Neural cell (in vitro differentiated cells): ENCODE data around the gene CHCHD1. TPM values are rescaled to one million over a fixed set of nuclear protein-coding genes. Genes with fewer than 3 reads are reported as not detected.

Source experiments
- H2AFZ ChIP-seq: fragments of 200-600, 300-800 bp; sonication (generic), shearing (Covaris generic); 2 replicates; pipeline ENCODE4 v1.6.0; 2014; ENCODE audit warnings: low read depth, mild to moderate bottlenecking, antibody characterized with exemption, low read length, moderate library complexity
- H3F3A ChIP-seq: fragments of 200-600 bp; shearing (Covaris generic); 2 replicates; pipeline ENCODE4 v1.6.1; 2016; ENCODE audit warnings: mild to moderate bottlenecking, moderate library complexity, mixed read lengths, antibody characterized with exemption, low read length; ENCODE audit not compliant: insufficient read depth, poor library complexity, severe bottlenecking
- H3K27ac ChIP-seq: fragments of 200-600, 300-800 bp; sonication (generic), shearing (Covaris generic); 2 replicates; pipeline ENCODE4 v1.5.1; 2014; ENCODE audit warnings: mild to moderate bottlenecking, low read length, moderate library complexity
- H3K27me3 ChIP-seq: fragments of 300-800, 200-600 bp; sonication (generic), shearing (Covaris generic); 2 replicates; pipeline ENCODE4 v1.6.0; 2014; ENCODE audit warnings: mild to moderate bottlenecking, low read depth, low read length, moderate library complexity; ENCODE audit not compliant: insufficient read depth
- H3K36me3 ChIP-seq: fragments of 300-800, 200-600 bp; sonication (generic), shearing (Covaris generic); 2 replicates; pipeline ENCODE4 v1.5.1; 2014; ENCODE audit warnings: mild to moderate bottlenecking, antibody characterized with exemption, low read length, moderate library complexity; ENCODE audit not compliant: insufficient read depth
- H3K4me2 ChIP-seq: fragments of 300-800, 200-600 bp; sonication (generic), shearing (Covaris generic); 2 replicates; pipeline ENCODE4 v1.6.0; 2014; ENCODE audit warnings: mild to moderate bottlenecking, low read length
- H3K4me3 ChIP-seq: fragments of 300-800, 200-600 bp; sonication (generic), shearing (Covaris generic); 2 replicates; pipeline ENCODE4 v1.5.1; 2014; ENCODE audit warnings: mild to moderate bottlenecking, low read length, moderate library complexity
- H3K79me2 ChIP-seq: fragments of 200-600 bp; shearing (Covaris generic); replicated peaks from 2 replicates; pipeline ENCODE4 v1.6.0; 2014; ENCODE audit warnings: mild to moderate bottlenecking, low read length, moderate library complexity; ENCODE audit not compliant: insufficient read depth
- H3K9ac ChIP-seq: fragments of 300-800, 200-600 bp; sonication (generic), shearing (Covaris generic); 2 replicates; pipeline ENCODE4 v1.6.1; 2016; ENCODE audit warnings: mild to moderate bottlenecking, low read length, mixed read lengths
- H3K9me2 ChIP-seq: fragments of 200-600 bp; shearing (Covaris generic); 2 replicates; pipeline ENCODE4 v1.6.1; 2016; ENCODE audit warnings: mild to moderate bottlenecking, low read length, mixed read lengths; ENCODE audit not compliant: insufficient read depth
- H3K9me3 ChIP-seq: fragments of 200-600, 300-800 bp; sonication (generic), shearing (Covaris generic); 2 replicates; pipeline ENCODE4 v1.6.1; 2016; ENCODE audit warnings: mild to moderate bottlenecking, mixed run types, low read length, moderate library complexity, mixed read lengths
- H4K20me1 ChIP-seq: fragments of 200-600 bp; shearing (Covaris generic); 2 replicates; pipeline ENCODE4 v1.6.1; 2016; ENCODE audit warnings: mild to moderate bottlenecking, mixed run types; ENCODE audit not compliant: insufficient read depth
- CTCF ChIP-seq: fragments of 450-650 bp; IDR thresholded peaks from 2 replicates; pipeline ENCODE4 v1.5.1; 2014; ENCODE audit warnings: antibody characterized with exemption, mild to moderate bottlenecking, moderate library complexity; ENCODE audit not compliant: poor library complexity, severe bottlenecking
- EP300 ChIP-seq: fragments of 450-650 bp; conservative IDR thresholded peaks from 2 replicates; pipeline ENCODE4 v1.6.1; 2014; ENCODE audit warnings: antibody characterized with exemption, mild to moderate bottlenecking, moderate library complexity; ENCODE audit not compliant: poor library complexity, severe bottlenecking
- EZH2 ChIP-seq: fragments of 200-600, 300-800 bp; shearing (Covaris generic), sonication (generic); IDR thresholded peaks from 2 replicates; pipeline ENCODE4 v1.6.1; 2014; ENCODE audit warnings: antibody characterized with exemption, low read length, borderline replicate concordance, mild to moderate bottlenecking; ENCODE audit not compliant: insufficient read depth, poor library complexity, severe bottlenecking
- MXI1 ChIP-seq: fragments of 450-650 bp; conservative IDR thresholded peaks from 2 replicates; pipeline ENCODE4 v1.6.1; 2014; ENCODE audit warnings: antibody characterized with exemption, mild to moderate bottlenecking; ENCODE audit not compliant: poor library complexity, severe bottlenecking
- POLR2AphosphoS5 ChIP-seq: IDR thresholded peaks from 2 replicates; pipeline ENCODE4 v1.6.1; 2012
- RAD21 ChIP-seq: fragments of 450-650 bp; conservative IDR thresholded peaks from 2 replicates; pipeline ENCODE4 v1.6.1; 2014; ENCODE audit warnings: antibody characterized with exemption, mild to moderate bottlenecking, moderate library complexity
- REST ChIP-seq: IDR thresholded peaks from 2 replicates; pipeline ENCODE4 v1.6.1; 2012; ENCODE audit warnings: borderline replicate concordance
- SMC3 ChIP-seq: fragments of 450-650 bp; conservative IDR thresholded peaks from 2 replicates; pipeline ENCODE4 v1.6.1; 2014; ENCODE audit warnings: antibody characterized with exemption, mild to moderate bottlenecking, moderate library complexity; ENCODE audit not compliant: poor library complexity
- TAF1 ChIP-seq: IDR thresholded peaks from 2 replicates; pipeline ENCODE4 v1.6.1; 2012; ENCODE audit warnings: low read depth
- polyA minus RNA-seq: library from RNA; depleted of rRNA, polyadenylated mRNA; stranded (reverse); fragments of >200 nt; gene quantifications from 2 replicates; pipeline ENCODE4 v1.2.3, GENCODE V29; 2014
- polyA plus RNA-seq: library from polyadenylated mRNA; depleted of rRNA; stranded (reverse); fragments of >200 nt; gene quantifications from 2 replicates; pipeline ENCODE4 v1.2.3, GENCODE V29; 2014

The CHCHD1 gene
- polyA plus RNA-seq (82.5 and 88.8 TPM in 2 replicates), polyA minus RNA-seq (17.8 and 21.2 TPM in 2 replicates)

- Histone ChIP-seq H3K79me2 (peaks cover 50% of the 10 kb centered on the region), H3K4me2 (peak within 1 kb of the TSS; percentile 94), H2AFZ (peak within 1 kb of the TSS; percentile 49), H3K9me2 (no peaks in the 10 kb centered on the region), H3K36me3 (no peaks in the 10 kb centered on the region), H3F3A (no peaks in the 10 kb centered on the region), H3K9me3 (no peaks in the 10 kb centered on the region), H3K4me3 (peak within 1 kb of the TSS; percentile 71), H3K27ac (peak within 1 kb of the TSS; percentile 76), H3K9ac (peak within 1 kb of the TSS; percentile 79), H4K20me1 (peaks cover 3% of the 10 kb centered on the region), H3K27me3 (no peaks in the 10 kb centered on the region)
- peak; percentile 98 for TF ChIP-seq POLR2AphosphoS5
- TF ChIP-seq REST: peak; percentile 85
- peak; percentile 35 for TF ChIP-seq EP300
- TF ChIP-seq RAD21: no peak
- TF ChIP-seq SMC3: no peak
- peak; percentile 88 for TF ChIP-seq MXI1
- TF ChIP-seq TAF1: peak; percentile 70
- peak; percentile 35 for TF ChIP-seq CTCF
- TF ChIP-seq EZH2: no peak
Observed at GRCh38 chr10:73781879-73782748, at the start of gene CHCHD1. Gene CHCHD1, plus strand, starts transcription at chr10:73782048. Its CDS starts 28 bp downstream, at chr10:73782076.

GRCh38 chr10:73732426-73732825 is 49.4 kb upstream of the CHCHD1 start:
- Histone ChIP-seq H3K27ac (no peak overlapping the region), H3K27me3 (no peaks in the 10 kb centered on the region), H3K36me3 (no peaks in the 10 kb centered on the region), H3K4me3 (no peak overlapping the region), H4K20me1 (no peaks in the 10 kb centered on the region), H2AFZ (no peak overlapping the region), H3F3A (no peaks in the 10 kb centered on the region), H3K4me2 (no peak overlapping the region), H3K9ac (no peak overlapping the region), H3K79me2 (peaks cover 13% of the 10 kb centered on the region), H3K9me2 (no peaks in the 10 kb centered on the region), H3K9me3 (no peaks in the 10 kb centered on the region)
- TF ChIP-seq TAF1: no peak
- no peak for TF ChIP-seq SMC3
- TF ChIP-seq EZH2: no peak
- TF ChIP-seq EP300: no peak
- no peak for TF ChIP-seq CTCF
- TF ChIP-seq MXI1: no peak
- no peak for TF ChIP-seq REST
- TF ChIP-seq RAD21: no peak
- TF ChIP-seq POLR2AphosphoS5: no peak
